ENCODE results near the gene HMG20A.

HMG20A gene

GRCh38 chr15:77480859-77481633 lies 60.4 kb downstream of the HMG20A start:
- no peak for DNase-seq

GRCh38 chr15:77481670-77482069 lies 61.0 kb downstream of the HMG20A start:
- no peak for DNase-seq

DNA sequence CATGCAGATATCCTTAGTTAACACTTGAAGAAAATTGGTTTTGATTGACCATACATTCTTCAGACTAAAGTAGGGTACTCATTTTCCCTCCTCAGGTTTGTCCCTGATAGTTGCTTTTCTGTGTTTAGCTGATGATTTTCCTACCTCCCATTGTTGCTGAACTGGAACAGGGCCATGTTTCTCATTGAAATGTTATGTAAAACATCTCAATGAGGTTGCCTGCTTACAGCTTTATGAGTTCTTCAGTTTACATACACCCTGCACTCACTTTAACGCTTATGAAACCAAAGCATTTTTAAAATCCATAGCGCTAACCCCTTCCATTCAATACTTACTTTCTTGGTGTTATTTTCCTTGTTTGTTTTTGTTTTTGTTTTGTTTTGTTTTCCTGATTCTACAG lies 61.9 kb downstream of the HMG20A start:
- DNase-seq = no peak

GRCh38 chr15:77483425-77484140 lies 62.9 kb downstream of the HMG20A start:
- DNase-seq = no peak

GRCh38 chr15:77484994-77485393 lies 64.3 kb downstream of the HMG20A start:
- DNase-seq = no peak

GRCh38 chr15:77486542-77487468 lies 66.1 kb downstream of the HMG20A start:
- no peak for DNase-seq

DNA sequence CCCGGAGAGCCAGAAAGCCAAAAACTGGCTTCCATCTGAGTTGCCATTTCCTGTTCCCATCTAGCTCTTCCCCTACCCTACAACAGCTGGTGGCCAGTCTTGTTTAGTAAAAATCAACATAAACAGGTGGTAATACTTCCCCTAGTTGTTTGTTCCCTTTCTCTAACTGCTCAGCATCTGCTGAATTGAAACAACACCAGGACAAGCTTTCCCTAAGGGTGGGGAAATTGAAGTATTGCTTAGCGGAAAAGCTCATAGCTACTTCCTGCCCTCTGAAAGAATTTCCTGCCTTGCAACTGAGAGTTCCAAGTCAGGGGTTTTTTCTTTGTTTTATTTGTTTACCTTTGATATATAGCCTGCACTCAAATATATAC lies 66.8 kb downstream of the HMG20A start:
- DNase-seq = no peak

GRCh38 chr15:77487888-77488287 lies 67.2 kb downstream of the HMG20A start:
- DNase-seq = no peak

- no peak for DNase-seq
Observed at GRCh38 chr15:77489647-77490046, 69.0 kb downstream of the HMG20A start.

- DNase-seq = no peak
Observed at GRCh38 chr15:77493324-77493907, 72.7 kb downstream of the HMG20A start.

DNA sequence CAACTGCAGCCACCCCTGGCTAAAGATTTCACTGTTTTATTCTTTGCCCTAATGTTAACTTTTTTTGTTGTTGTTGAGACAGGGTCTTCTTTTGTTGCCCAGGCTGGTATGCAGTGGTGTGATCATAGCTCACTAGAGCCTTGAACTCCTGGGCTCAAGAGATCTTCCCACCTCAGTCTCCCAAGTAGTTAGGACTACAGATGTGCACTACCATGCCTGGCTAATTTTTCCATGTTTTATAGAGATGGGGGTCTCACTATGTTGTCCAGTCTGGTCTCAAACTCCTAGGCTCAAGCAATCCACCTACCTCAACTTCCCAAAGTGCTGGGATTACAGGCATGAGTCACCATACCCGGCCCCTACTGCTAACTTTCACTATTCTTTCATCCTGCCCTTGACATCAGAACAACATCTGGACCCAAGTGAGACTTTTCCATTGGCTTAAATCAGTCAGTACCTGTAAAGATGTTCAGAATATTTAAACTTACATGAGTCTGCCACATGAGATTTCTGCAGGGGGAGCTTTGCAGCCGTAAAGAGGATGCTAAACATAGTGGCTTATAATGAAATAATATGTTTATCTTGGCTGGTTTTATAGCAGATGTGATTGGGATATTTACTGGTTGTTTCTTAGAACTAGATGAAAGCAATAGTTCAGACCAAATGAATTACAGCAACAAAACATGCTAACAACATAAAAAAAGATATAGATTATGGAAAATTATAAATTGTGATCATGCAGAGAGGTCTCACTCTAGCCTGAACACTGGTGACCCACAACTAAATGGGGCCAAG lies 73.6 kb downstream of the HMG20A start:
- DNase-seq = no peak

- no peak for DNase-seq
Observed at GRCh38 chr15:77494964-77495363, 74.3 kb downstream of the HMG20A start.

DNA sequence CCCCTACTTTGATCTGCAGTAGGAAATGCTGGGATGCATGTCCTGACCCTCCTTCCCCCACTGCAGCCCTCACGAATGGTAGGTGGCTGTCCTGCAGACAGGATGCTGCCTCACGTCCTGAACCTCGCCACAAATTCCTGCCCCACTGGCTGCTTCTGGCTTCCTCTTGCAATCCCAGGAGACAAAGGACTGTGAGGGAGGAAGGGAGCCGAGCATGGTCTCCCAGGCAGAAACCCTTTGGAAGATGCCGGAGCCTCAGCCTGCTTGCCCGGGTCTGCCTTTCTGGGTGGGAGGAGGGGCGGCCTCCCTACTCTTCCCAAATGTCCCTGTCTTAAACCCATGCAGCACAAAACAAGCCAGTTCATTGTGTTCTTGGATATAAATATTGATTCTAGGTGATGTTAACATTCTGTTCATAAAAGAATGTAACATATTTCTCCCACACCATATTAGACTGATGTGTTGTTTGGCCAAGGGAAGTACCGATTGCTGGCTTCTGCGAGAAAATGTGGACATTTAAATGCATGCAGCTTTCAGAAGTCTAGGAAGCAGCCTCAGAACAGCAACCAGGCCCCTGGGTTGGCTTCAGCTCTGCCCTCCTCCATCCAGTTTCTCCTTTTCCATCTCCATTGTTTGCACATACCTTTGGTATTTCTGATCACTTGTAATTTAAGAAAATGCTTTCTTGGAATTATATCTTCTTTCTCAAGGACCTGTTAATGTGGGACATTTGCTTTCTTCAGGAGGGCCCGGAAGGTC lies 75.3 kb downstream of the HMG20A start:
- DNase-seq = no peak

DNA sequence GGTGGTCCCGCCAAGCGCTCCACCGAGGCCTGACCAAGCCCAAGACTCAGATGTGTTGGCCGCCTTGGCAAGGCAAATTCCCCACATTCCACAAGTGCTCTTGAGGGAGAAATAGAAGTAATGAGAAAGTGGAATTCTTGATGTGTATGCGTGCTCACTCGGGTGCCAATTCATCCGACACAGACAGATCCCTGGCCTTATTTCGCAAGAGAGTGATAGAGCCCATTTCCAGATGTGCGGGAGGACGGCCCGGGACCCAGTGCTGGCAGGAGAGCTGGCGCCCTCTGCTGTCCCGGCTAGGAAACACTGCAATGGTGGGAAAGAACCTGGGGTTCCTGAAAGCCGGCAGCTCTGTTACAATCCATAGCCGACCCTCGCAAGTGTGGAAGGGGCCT lies 76.0 kb downstream of the HMG20A start:
- DNase-seq = peak; percentile 77

GRCh38 chr15:77497110-77497737 lies 76.5 kb downstream of the HMG20A start:
- no peak for DNase-seq

- DNase-seq = no peak
Observed at GRCh38 chr15:77497942-77498361, 77.3 kb downstream of the HMG20A start.

- DNase-seq = no peak
Observed at GRCh38 chr15:77499087-77499760, 78.5 kb downstream of the HMG20A start.

- no peak for DNase-seq
Observed at GRCh38 chr15:77500989-77501388, 80.3 kb downstream of the HMG20A start.

DNA sequence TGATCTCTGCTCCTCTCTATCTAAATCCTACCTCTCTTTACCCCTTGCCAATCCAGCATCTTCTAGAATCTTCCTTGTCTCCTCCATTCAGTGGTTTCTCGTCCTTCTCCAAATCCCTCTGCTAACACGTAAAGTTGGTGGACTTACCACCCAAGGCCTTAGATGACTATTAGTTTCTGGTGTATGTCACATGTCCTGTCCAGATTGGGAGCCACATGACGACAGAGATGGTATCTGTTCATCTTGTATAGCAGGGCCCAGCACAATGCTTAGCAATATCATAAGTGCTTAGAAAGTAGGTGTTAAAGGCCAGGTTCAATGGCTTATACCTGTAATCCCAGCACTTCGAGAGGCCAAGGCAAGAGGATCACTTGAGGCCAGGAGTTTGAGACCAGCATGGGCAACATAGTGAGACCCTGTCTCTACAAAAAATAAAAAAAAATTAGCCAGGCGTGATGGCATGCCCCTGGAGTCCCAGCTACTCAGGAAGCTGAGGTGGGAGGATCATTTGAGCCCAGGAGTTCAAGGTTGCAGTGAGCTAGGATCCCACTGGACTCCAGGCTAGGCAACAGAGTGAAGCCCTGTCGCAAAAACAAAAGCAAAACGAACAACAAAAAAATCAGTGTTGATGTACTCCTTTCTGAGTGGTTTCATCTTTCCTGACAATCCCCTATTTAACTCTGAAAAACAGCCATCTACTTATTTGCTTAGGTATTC lies 81.8 kb downstream of the HMG20A start:
- no peak for DNase-seq

DNA sequence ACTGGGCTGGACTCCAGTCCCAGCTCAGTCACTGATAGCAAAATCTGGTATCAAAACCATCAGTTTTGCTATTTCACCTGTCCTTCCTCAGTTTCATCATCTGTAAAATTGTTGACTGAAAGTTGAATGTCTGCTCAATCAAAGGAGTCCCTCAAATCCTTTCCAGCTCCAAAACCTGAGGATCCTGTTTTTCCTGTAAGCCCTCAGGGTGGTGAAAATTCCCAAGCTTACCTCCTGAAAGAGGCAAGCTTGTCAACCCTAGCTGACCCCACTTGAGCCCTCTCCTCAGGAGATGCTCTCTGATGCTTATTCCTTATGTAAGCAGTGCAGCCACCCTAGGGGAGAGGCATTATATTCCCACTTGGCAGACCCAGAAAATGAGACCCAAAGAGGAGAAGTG lies 82.6 kb downstream of the HMG20A start:
- no peak for DNase-seq
